Skin epidermis (tissue), 12 donors: ENCODE measurements around the gene OS9.
"Not testable (repeated sequence)": the region's sequence is repeated elsewhere in the genome, so short reads cannot be mapped to it uniquely, and the experiment has no call there.

Experiments
- H3K27ac ChIP-seq, 21 experiments: fragments of 200-600 bp; sonication (generic) in 11 of 21; one replicate each; pipeline ENCODE4 v1.5.0; 2020; ENCODE audit warnings: mild to moderate bottlenecking in 3 of 21, inconsistent platforms in 2 of 21, moderate library complexity in 2 of 21
- H3K4me3 ChIP-seq, 7 experiments: fragments of 200-600 bp; sonication (generic) in 2 of 7; one replicate each; pipeline ENCODE4 v1.5.0; 2020; ENCODE audit warnings: inconsistent platforms in 2 of 7, mild to moderate bottlenecking in 2 of 7, moderate library complexity in 1 of 7

The OS9 gene, protein sequence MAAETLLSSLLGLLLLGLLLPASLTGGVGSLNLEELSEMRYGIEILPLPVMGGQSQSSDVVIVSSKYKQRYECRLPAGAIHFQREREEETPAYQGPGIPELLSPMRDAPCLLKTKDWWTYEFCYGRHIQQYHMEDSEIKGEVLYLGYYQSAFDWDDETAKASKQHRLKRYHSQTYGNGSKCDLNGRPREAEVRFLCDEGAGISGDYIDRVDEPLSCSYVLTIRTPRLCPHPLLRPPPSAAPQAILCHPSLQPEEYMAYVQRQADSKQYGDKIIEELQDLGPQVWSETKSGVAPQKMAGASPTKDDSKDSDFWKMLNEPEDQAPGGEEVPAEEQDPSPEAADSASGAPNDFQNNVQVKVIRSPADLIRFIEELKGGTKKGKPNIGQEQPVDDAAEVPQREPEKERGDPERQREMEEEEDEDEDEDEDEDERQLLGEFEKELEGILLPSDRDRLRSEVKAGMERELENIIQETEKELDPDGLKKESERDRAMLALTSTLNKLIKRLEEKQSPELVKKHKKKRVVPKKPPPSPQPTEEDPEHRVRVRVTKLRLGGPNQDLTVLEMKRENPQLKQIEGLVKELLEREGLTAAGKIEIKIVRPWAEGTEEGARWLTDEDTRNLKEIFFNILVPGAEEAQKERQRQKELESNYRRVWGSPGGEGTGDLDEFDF

GRCh38 chr12:57693659-57694458, at the start of gene OS9:
Gene OS9 (plus strand): TSS chr12:57694132. CDS start chr12:57694162, 30 bp downstream.
- H3K27ac ChIP-seq = peak within 1 kb of the TSS; percentile 9 to 91 (median 83)
- peak within 1 kb of the TSS; percentile 61 to 93 (median 90) for H3K4me3 ChIP-seq

DNA sequence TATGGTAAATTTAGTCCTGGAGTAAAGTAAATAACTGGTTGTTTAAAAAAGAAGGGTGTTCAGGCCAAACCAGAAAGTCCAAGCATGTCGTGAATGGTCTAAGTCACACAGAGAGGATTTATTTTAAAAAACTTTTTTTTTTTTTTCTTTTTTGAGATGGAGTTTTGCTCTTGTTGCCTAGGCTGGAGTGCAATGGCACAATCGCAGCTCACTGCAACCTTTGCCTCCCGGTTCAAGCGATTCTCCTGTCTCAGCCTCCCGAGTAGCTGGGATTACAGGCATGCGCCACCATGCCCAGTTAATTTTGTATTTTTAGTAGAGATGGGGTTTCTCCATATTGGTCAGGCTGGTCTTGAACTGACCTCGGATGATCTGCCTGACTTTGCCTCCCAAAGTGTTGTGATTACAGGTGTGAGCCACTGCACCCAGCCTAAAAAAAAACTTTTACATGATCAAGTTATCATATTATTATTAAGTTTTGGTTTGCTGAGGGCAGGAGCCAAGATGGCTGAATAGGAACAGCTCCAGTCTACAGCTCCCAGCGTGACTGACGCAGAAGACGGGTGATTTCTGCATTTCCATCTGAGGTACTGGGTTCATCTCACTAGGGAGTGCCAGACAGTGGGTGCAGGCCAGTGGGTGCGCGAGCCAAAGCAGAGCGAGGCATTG, 47.8 kb upstream of the OS9 start:
- not testable (repeated sequence) for H3K27ac ChIP-seq, H3K4me3 ChIP-seq

DNA sequence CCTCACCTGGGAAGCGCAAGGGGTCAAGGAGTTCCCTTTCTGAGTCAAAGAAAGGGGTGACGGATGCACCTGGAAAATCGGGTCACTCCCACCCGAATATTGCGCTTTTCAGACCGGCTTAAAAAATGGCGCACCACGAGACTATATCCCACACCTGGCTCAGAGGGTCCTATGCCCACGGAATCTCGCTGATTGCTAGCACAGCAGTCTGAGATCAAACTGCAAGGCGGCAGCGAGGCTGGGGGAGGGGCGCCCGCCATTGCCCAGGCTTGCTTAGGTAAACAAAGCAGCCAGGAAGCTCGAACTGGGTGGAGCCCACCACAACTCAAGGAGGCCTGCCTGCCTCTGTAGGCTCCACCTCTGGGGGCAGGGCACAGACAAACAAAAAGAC, 47.3 kb upstream of the OS9 start:
- not testable (repeated sequence) for H3K4me3 ChIP-seq, H3K27ac ChIP-seq

GRCh38 chr12:57654042-57654441, 39.9 kb upstream of the OS9 start:
- Histone ChIP-seq H3K27ac (no peak overlapping the region), H3K4me3 (no peak overlapping the region)

- H3K4me3 ChIP-seq = no peak overlapping the region
Measured at GRCh38 chr12:57655541-57656240, 38.2 kb upstream of the OS9 start.

GRCh38 chr12:57656408-57656807, 37.5 kb upstream of the OS9 start:
- H3K27ac ChIP-seq, H3K4me3 ChIP-seq: not testable (repeated sequence)

More at GRCh38 chr12:57655541-57656240, 38.2 kb upstream of the OS9 start:
- H3K27ac ChIP-seq = no peak overlapping the region

DNA sequence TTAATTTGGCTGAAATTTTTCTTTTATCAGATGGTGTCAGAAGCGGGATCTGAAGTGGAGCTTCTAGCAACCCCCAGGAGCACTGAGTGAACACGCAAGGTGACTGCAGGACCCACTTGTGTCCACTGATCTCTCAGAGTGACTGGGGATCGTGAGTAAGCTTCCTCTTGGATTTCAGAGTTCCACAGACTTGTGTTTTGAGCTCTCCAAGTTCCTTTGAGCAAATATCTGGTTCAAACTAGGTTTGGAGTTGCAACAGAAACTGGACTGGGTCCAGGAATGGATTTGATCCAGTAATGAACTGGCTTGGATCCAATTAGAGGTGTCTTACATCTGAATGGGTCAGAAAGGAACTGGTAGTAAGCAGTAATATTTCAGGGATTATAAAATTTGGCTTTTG, 36.2 kb upstream of the OS9 start:
- Histone ChIP-seq H3K4me3 (no peak overlapping the region), H3K27ac (no peak overlapping the region)

- H3K27ac ChIP-seq = no peak overlapping the region
Measured at GRCh38 chr12:57658890-57659289, 35.0 kb upstream of the OS9 start.

DNA sequence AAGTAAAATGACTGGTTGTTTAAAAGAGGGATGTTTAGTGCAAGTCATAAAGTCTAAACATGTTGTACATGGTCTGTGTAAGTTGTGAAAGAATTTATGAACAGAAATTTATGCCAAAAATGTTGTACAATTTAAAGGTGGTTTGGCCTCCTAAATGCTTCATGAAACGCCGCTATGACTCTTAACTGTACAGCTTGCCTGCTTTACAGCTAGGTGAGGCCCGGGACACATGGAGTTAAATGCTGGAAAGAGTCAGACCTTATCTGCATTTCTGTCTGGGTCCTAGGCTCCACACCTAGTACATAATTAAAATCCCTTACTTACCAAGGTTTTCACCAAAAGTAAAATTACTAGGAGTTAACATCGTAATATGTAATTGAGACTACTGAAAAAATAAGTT, 32.6 kb upstream of the OS9 start:
- no peak overlapping the region for H3K4me3 ChIP-seq
- no peak overlapping the region for H3K27ac ChIP-seq

More at GRCh38 chr12:57658890-57659289, 35.0 kb upstream of the OS9 start:
- H3K4me3 ChIP-seq = no peak overlapping the region

- not testable (repeated sequence) for H3K27ac ChIP-seq, H3K4me3 ChIP-seq
Measured at GRCh38 chr12:57665066-57665820, 28.7 kb upstream of the OS9 start.

GRCh38 chr12:57666897-57667296, 27.0 kb upstream of the OS9 start:
- H3K27ac ChIP-seq = no peak overlapping the region
- no peak overlapping the region for H3K4me3 ChIP-seq

GRCh38 chr12:57669691-57670090, 24.2 kb upstream of the OS9 start:
- not testable (repeated sequence) for H3K27ac ChIP-seq, H3K4me3 ChIP-seq

GRCh38 chr12:57671811-57672210, 22.1 kb upstream of the OS9 start:
- not testable (repeated sequence) for H3K27ac ChIP-seq, H3K4me3 ChIP-seq

DNA sequence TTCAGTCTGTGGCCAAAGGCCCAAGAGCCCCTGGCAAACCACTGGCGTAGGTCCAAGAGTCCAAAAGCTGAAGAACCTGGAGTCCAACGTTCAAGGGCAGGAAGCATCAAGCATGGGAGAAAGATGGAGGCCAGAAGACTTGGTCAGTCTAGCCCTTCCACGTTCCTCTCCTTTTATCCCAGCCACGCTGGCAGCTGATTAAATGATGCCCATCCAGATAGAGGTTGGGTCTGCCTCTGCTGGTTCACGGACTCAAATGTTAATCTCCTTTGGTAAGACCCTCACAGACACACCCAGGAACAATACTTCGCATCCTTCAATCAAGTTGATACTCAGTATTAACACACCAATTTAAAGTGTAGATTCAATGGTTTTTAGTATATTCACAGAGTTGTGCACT, 21.1 kb upstream of the OS9 start:
- no peak overlapping the region for H3K27ac ChIP-seq
- H3K4me3 ChIP-seq = no peak overlapping the region

DNA sequence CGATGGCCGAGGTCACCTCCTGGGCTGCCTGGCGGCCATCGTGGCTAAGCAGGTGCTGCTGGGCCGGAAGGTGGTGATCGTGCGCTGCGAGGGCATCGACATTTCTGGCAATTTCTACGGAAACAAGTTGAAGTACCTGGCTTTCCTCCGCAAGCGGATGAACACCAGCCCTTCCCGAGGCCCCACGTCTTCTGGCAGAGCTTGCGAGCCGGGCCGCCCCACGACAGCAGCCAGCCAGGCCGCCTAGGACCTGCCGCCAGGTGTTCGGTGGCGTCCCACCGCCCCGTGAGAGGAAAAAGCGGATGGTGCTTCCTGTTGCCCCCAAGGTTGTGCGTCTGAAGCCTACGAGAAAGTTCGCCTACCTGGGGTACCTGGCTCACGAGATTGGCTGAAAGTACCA, 19.2 kb upstream of the OS9 start:
- Histone ChIP-seq H3K4me3 (no peak overlapping the region), H3K27ac (no peak overlapping the region)

- H3K4me3 ChIP-seq, H3K27ac ChIP-seq: not testable (repeated sequence)
Measured at GRCh38 chr12:57677947-57678346, 16.0 kb upstream of the OS9 start.

- H3K4me3 ChIP-seq = no peak overlapping the region
- H3K27ac ChIP-seq = no peak overlapping the region
Measured at GRCh38 chr12:57679697-57680096, 14.2 kb upstream of the OS9 start.

DNA sequence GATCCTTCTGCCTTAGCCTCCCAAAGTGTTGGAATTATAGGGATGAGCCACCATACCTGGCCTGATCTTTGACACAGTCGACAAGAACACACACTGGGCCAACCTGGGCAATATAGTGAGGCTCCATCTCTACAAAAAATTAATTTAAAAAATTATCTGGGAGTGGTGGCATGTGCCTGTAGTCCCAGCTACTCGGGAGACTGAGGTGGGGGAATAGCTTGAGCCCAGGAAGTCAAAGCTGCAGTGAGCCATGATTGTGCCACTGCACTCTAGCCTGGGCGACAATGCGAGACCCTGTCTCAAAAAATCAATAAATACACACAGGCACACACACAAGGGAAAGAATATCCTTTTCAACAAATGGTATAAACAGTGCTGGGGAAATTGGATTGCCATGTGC, 6.1 kb upstream of the OS9 start:
- H3K27ac ChIP-seq = no peak overlapping the region
- no peak overlapping the region for H3K4me3 ChIP-seq

- Histone ChIP-seq H3K27ac (no peak overlapping the region), H3K4me3 (no peak overlapping the region)
Measured at GRCh38 chr12:57688931-57689330, 5.0 kb upstream of the OS9 start.
